GM18502 (cell line): ENCODE data around the gene TSNAX.
"Not testable (repeated sequence)": the region's sequence is repeated elsewhere in the genome, so short reads cannot be mapped to it uniquely, and the experiment has no call there.

Experiments used
- ATAC-seq: cut with Tn5 transposase; IDR thresholded peaks from one replicate; pipeline ENCODE4 v1.9.1; 2021; ENCODE audit warnings: mild to moderate bottlenecking; ENCODE audit not compliant: unreplicated experiment, poor library complexity

TSNAX gene

GRCh38 chr1:231557898-231558707 lies 29.6 kb downstream of the TSNAX start:
- no peak for ATAC-seq

GRCh38 chr1:231558708-231559185 lies 30.3 kb downstream of the TSNAX start:
- no peak for ATAC-seq

GRCh38 chr1:231561647-231562383 lies 33.3 kb downstream of the TSNAX start:
- no peak for ATAC-seq

GRCh38 chr1:231563247-231563646 lies 34.8 kb downstream of the TSNAX start:
- no peak for ATAC-seq

- ATAC-seq = no peak
Measured at GRCh38 chr1:231564373-231564772, 35.9 kb downstream of the TSNAX start.

- ATAC-seq = no peak
Measured at GRCh38 chr1:231566496-231566895, 38.0 kb downstream of the TSNAX start.

GRCh38 chr1:231570262-231570661 lies 41.8 kb downstream of the TSNAX start:
- ATAC-seq = not testable (repeated sequence)

GRCh38 chr1:231571904-231572303 lies 43.4 kb downstream of the TSNAX start:
- no peak for ATAC-seq

- ATAC-seq = no peak
Measured at GRCh38 chr1:231575472-231575871, 47.0 kb downstream of the TSNAX start.

- ATAC-seq = no peak
Measured at GRCh38 chr1:231576804-231577718, 48.6 kb downstream of the TSNAX start.

- ATAC-seq = no peak
Measured at GRCh38 chr1:231580874-231581273, 52.4 kb downstream of the TSNAX start.

GRCh38 chr1:231581859-231582258 lies 53.4 kb downstream of the TSNAX start:
- ATAC-seq = no peak

GRCh38 chr1:231583376-231583775 lies 54.9 kb downstream of the TSNAX start:
- no peak for ATAC-seq

- no peak for ATAC-seq
Measured at GRCh38 chr1:231584117-231584516, 55.6 kb downstream of the TSNAX start.

GRCh38 chr1:231584921-231585320 lies 56.5 kb downstream of the TSNAX start:
- no peak for ATAC-seq

GRCh38 chr1:231590453-231591198 lies 62.2 kb downstream of the TSNAX start:
- no peak for ATAC-seq

- no peak for ATAC-seq
Measured at GRCh38 chr1:231591466-231591865, 63.0 kb downstream of the TSNAX start.

GRCh38 chr1:231592809-231593208 lies 64.3 kb downstream of the TSNAX start:
- no peak for ATAC-seq

- not testable (repeated sequence) for ATAC-seq
Measured at GRCh38 chr1:231593264-231593663, 64.8 kb downstream of the TSNAX start.

GRCh38 chr1:231594123-231594522 lies 65.7 kb downstream of the TSNAX start:
- ATAC-seq = no peak
